NCI-H524 (cell line): ENCODE data around the gene EOGT.

Source experiments
- DNase-seq, 2 experiments: peaks; one replicate each; lab custom pipeline; 2025; lab: John Stamatoyannopoulos, UW

The EOGT gene

GRCh38 chr3:69009559-69010410 is 3.7 kb downstream of the EOGT start:
- DNase-seq: no peak

DNA sequence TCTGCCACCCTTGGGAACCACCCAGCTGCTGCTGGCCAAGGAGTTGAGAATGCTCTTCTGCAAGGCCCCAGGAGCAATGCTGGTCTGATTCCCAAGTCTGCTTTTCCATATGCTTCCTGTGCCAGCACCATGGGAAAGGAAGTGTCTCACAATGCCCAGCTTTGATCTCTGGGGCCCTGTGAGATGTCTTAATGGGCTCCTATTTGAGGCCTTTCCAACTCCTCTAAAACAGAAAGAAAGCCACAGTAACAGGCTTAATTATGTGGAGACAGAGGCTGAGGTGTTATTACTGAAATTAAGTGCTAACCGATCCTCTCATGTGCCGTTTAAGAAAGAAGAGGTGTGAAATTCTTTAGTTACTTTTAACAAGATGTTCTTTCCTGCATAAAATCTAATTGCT is 4.5 kb downstream of the EOGT start:
- DNase-seq: no peak

- DNase-seq: no peak
Measured at GRCh38 chr3:69005791-69006482, 7.5 kb downstream of the EOGT start.

DNA sequence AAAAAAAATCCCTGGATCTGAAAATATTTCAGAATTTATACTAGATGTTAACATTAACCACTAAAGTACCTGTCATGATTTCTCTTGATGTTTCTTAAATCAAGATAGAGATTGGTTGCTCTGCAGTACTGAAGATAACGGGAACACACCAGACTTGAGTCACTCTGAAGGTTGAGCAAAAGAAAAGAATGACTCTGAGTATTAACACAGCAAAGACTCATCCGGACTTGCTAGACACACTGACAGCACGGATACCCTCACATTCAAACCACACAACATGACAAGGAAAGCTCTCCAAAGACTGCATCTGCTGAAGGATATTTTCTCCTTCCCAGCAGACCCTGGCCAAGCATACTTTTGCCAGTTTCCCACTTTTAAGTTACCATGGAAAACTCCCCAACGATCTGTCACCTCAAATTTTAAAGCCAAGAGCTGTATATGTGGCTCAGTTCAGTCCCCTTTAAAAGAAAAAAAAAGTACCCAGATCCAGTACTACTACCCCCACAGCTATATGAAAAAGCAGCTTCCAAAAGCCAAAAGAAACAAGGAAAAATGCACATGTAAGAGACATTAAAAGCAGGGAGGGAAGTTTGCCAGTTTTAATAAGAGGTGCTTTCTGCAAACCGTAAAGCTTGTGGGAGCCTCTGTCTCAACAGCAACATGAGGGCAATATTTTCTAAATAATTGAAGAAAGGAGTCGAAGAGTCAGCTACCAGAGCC is 8.3 kb downstream of the EOGT start:
- no peak for DNase-seq

- no peak for DNase-seq
Measured at GRCh38 chr3:69004138-69004537, 9.3 kb downstream of the EOGT start.

DNA sequence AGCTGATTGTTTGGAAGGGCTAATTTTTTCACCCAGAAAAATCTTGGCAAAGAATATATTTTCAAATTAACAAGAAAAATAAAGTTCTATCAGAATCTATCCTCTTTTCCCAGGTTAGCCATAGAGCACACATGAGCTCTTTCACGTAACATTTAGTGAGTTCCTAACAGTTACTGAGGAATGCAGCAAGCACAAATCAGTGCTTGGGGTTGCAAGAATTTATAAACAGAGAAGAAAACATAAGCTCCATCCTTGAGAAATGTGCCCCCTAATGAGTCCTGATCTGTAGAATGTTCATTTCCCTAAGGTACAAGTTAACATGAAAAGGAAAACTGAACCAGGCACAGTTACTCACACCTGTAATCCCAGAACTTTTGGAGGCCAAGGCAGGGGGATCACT is 13.9 kb downstream of the EOGT start:
- DNase-seq: no peak

DNA sequence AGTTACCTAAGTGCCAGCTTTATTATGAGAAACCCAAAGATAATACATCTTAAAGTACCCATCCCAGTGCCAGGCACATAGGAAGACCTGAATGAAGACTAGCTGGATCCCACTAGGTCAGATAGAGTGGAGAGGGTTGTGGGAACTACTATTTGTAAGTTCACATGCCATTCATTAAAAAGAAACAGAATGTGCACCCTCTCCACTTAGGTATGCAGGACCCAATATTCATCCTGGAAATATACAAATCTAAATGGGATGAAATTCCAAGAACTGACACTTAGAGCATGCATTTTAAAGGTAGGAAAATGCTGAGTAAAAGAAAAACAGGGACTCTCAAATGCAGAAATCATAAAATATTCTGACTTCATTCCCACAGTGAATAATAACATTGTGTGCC is 14.3 kb downstream of the EOGT start:
- no peak for DNase-seq

DNA sequence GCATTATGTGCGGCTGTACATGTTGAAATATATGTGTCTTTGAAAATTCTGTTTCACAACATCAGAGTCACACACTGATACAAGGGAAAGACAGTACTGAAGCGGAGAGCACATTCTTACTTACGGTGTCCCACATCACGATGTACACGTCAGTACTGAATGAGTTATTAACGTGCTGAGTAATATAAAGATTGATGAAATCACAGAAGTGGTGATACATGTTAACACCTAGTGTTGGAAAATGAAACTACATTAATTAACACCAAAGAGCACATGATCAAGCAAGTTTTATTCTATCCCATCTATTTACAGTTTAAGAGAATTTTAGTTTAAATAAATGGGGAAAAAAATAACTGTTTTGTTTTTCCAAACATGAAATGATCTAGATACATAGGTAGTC is 15.6 kb downstream of the EOGT start:
- no peak for DNase-seq

DNA sequence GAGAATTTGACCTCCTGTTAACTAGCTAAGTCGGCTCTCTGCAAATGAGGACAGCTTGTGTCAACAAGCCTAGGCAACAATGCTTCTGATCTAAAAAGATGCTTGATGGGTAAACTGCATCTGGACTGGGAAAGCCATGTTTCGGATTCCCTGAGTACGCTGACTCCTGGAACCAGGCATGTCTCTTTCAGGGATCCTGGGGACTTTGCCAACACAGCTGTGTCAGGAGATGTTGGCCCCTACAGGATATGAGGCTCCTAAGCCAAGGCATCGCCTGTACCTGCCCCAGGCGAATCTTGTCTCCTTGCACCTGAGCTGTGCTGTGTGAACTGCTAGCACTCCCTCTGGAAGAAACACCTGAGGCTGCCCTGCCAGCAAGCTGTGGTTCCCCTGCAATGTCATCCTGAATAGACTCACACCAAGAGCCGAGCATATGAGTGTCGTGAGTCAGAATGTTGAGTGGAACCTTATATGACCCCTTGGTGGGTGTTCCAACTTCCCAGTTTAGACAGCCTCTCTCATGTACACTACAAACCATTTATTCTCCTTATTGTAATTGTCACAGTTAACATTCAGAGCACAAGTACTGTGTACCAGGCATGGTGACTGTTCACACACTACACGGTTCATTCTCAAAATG is 17.0 kb downstream of the EOGT start:
- DNase-seq: no peak

DNA sequence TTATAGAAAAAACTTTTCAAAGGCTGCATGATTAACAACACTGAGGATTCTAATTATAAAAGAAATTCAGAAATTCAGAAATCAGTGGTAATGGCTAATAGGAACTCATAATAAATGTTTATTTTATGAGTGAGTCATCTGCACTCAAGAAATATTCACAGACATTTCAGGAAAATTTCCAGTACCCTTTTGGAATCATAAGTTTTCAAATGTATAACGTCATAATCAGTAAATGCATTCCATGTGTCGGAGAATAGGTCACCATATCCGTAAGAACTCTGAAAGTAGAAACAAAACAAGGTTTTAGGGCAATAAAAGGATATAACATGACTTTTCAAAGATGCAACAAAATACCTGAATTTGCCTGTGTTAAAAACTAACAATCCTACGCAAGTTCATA is 24.7 kb downstream of the EOGT start:
- DNase-seq: no peak

DNA sequence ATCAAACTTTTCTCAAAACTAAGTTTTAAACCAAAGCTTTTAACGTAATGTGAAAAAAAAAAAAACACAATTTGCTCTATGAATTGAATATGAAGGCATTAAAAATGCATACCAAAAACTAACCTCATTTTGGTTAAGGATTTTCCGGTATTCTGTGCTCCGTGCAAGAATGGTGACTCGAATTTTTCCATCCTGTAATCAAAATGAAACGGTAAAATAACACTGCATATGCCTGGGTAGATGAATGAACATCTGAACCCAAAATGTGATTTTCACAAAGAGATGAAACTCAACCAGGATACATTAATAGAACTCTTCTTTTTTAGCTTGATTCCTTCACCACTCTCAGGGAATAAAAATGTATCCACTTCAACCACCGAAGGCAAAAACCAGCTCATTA is 26.2 kb downstream of the EOGT start:
- no peak for DNase-seq

- DNase-seq: peak in 1 of 2 experiments; percentile 51
Measured at GRCh38 chr3:68986496-68987208, 26.8 kb downstream of the EOGT start.

- DNase-seq: peak; percentile 67 to 84
Measured at GRCh38 chr3:68985146-68985790, 28.2 kb downstream of the EOGT start.

DNA sequence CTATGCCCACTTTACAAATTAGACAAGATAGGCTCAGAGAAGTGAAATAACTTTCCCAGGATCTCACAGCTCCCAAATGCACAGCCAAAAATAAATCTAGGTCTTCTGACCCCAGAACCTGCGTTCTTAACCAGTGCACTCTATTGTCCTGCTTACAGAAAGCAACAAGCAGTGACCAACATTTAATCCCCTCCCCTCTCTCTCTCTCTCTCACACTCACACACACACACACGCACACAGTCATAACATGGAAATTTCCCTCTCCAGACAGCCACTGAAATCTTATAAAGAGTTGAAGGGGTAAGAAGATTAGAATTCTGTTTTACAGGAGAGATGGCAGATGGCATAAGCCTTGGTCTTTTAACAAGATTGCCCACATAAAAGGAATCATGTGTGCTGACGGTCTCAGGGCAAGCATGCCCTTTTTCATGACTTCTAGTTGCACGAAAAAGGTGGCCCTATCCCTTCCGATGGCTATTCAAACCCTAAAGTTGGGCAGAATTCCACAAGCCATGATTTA is 29.4 kb downstream of the EOGT start:
- peak; percentile 78 to 96 for DNase-seq

DNA sequence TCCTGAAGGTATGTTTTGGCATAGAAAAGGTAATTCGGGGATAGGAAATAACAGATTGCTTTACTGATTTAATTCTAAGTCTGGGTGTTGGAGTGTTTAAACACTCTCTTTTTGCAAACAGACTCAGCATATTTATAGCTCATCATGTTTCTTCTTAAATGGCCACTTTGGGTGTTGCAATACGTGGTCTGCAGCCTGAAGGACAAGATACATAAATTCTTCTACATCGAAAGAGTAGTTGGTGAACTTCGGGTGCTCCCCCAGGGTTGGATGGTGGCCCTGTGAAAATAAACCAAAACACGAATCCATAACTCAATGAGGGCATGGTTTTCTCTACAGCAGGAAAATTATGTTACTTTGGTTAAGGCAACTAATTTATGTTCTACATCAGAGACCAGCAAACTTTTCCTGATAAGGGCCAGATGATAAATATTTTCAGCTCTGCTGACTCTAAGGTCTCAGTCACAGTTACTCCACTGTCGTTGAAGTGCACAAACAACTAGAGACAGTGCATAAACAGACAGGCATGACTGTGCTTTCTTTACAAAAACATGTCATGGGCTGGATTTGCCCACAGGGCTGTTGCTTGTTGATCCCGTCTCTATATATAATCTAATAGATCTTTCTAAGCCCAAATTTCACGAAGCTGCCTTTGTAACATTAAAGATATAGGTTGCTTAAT is 35.9 kb downstream of the EOGT start:
- no peak for DNase-seq

- no peak for DNase-seq
Measured at GRCh38 chr3:68974711-68975110, 38.8 kb downstream of the EOGT start.

- no peak for DNase-seq
Measured at GRCh38 chr3:68973639-68974038, 39.8 kb downstream of the EOGT start.

GRCh38 chr3:68972358-68972979 is 41.0 kb downstream of the EOGT start:
- DNase-seq: peak; percentile 72 to 80

- DNase-seq: no peak
Measured at GRCh38 chr3:68964694-68965093, 48.8 kb downstream of the EOGT start.

DNA sequence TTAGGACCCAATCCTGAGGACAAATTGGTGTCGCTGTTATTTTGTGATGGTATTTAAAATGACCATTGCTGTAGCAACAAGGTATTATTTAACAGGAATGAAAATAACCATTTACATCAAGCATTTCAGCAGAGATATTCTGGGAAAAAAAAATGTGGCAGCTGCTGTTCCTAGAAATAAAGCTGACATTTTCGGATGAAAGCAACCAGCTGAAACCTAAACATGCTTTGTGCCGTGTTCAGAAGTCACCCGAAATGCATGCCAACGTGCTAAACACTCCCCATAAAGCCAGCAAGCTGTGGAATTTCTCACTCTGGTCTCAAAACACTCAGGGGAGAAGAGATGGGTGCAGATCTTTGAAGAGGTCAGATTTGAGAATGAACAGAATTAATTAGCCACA is 49.6 kb downstream of the EOGT start:
- DNase-seq: no peak
